NCI-H1436 (cell line): ENCODE data around the gene STAG2.
"Not testable (repeated sequence)": the region's sequence is repeated elsewhere in the genome, so short reads cannot be mapped to it uniquely, and the experiment has no call there.

Source experiments
- DNase-seq: peaks from one replicate; lab custom pipeline; 2025; lab: John Stamatoyannopoulos, UW

Gene STAG2

DNA sequence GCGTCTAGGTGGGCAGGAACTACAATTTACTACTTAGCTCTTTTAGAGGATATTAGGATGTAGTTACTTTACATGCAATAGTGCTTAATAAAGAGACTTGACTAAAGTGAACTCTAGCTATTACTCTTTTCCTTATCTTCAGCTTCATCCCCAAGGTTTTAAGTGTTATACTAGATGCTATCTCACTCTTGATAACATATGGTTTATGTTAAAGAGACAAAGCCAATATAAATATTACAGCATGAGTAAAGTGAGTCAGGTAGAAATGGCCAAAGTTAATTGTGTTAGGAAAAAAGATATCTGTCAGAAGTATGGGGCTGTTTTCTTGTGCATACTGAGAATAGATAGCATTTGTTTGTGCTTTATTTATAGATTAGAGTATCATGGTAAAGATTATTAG is 80.5 kb downstream of the STAG2 start:
- DNase-seq: no peak

- DNase-seq: no peak
Observed at GRCh38 chrX:124045109-124045508, 83.6 kb downstream of the STAG2 start.

DNA sequence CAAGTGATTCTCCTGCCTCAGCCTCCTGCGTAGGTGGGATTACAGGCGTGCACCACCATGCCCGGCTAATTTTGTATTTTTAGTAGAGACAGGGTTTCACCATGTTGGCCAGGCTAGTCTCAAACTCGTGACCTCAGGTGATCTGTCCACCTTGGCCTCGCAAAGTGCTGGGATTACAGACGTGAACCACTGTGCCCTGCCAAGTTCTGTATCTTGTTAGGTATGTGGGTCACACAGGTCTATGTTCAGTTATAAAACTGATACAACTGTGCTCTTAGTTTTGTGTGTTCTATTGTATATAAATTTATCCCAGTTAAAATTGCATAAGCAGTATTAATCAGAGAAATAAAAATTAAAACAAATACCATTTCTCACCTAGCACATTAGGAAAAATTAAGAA is 122.9 kb downstream of the STAG2 start:
- DNase-seq: not testable (repeated sequence)

DNA sequence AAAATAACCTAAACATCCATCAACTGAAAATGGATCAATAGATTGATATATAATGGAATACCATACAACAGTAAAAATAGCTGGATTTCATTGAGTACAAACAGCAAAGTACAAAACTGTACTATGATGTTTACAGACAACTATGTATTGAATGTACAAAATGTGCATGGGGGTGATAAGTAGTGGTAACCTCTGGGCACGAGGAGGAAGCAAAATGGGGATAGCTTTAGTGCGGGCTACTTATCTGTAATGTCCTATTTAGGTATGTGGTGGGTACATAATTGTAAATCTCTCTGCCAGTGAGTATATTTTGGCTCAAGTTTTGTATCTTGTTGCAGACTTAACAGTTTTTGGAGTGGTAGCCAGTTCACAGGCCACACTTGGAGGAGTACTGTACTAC is 123.6 kb downstream of the STAG2 start:
- no peak for DNase-seq

- DNase-seq: no peak
Observed at GRCh38 chrX:124086411-124086810, 124.9 kb downstream of the STAG2 start.

- DNase-seq: no peak
Observed at GRCh38 chrX:124087000-124087746, 125.7 kb downstream of the STAG2 start.

DNA sequence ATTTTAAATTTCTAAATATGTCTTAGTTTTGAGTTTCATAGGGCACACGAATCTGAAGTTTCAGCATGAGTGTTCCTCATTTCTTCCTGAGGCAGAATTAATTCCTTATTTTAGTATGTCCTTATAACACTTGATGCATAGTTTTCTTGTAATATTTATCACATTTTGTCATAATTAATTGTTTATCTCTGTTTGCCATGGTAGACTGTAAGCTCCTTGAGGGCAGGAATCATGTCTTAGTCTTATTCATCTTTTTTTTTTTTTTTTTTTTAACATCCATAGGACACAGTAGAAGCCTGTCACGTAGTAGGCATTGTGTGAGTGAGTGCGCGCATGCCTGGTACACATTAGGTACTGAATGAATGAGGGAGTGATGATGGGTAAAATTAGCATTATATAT is 131.7 kb downstream of the STAG2 start:
- DNase-seq: no peak

- no peak for DNase-seq
Observed at GRCh38 chrX:124097116-124097515, 135.6 kb downstream of the STAG2 start.

- DNase-seq: peak; percentile 20
Observed at GRCh38 chrX:124098089-124098488, 136.6 kb downstream of the STAG2 start.

DNA sequence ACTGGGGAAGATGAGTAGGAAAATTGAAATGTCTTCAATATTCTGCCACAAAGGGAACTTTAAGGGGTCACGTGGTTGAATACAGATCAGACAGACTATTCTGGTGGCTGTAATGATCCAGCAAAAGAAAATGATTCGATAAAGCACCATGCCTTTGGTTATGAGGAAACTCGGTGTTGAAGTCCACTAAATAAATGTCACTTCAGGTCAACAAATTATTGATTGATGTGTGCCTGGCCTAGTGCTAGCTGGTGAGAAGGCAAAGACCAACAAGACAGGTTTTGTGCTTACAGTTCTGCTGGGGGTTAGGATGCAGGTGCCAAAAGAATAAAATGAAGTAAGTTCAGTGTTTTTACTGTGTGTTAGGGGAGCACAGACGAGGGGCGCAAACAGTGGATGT is 142.5 kb downstream of the STAG2 start:
- no peak for DNase-seq

- DNase-seq: not testable (repeated sequence)
Observed at GRCh38 chrX:124104512-124104911, 143.0 kb downstream of the STAG2 start.

DNA sequence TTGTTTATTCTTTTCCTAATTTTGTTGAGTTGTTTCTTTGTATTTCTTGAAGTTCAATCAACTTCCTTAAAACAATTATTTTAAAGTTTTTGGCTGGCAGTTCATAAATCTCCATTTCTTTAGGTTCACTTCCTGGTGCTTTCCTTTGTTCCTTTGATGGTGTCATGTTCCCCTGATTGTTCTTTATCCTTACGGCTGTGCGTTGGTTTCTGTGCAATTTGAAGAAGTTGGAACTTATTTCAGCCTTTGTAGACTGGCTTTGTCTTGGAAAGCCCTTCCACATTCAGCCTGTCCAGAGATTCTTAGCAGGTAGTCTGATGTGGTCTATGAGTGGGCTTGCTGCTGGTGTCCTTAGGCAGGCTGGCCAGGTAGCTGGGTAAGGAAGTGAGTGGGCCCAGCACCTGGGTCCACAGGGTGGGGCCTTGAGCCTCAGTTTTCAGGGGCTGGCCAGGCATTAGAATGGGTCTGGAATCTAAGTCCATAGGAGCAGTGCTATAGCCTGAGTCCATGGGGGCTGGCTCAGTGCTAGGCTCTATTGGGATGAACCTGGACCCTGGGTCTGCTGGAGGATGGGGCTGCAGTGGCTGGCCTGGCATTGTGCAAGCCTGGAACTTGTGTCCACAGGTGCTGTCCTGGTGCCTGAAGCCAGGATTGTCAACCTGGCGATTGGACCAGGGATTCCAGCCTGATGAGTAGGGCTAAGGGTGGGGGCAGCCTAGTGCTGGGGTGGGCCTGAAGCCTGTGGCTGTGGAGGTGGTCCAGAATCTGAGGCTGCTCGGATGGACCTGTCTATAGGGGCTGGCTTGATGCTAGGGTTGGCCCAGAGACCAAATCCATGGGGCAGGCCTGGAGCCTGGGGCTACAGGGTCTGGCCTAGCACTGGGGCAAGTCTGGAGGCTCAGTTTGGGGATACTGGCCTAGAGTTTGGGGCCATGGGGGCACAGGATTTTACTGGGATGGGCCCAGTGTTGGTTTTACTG is 152.4 kb downstream of the STAG2 start:
- DNase-seq: no peak

DNA sequence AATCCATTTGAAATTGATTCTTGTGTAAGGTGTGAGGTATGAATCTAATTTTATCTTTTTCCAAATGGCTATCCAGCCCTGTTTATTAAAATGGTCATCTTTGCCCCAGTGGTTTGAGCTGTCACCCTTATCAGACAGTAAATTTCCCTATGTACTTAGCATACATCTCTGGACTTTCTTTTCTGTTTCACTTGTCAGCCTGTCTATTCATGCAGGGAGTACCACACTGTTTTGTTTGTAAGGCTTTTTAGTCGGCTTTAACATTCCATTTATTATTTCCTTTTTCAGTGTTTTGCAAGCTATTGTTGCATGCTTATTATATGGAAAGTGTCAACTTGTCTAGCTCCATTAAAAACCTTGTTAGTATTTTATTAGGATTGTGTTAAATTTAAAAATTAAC is 155.8 kb downstream of the STAG2 start:
- DNase-seq: no peak

- DNase-seq: no peak
Observed at GRCh38 chrX:124125471-124125870, 164.0 kb downstream of the STAG2 start.

DNA sequence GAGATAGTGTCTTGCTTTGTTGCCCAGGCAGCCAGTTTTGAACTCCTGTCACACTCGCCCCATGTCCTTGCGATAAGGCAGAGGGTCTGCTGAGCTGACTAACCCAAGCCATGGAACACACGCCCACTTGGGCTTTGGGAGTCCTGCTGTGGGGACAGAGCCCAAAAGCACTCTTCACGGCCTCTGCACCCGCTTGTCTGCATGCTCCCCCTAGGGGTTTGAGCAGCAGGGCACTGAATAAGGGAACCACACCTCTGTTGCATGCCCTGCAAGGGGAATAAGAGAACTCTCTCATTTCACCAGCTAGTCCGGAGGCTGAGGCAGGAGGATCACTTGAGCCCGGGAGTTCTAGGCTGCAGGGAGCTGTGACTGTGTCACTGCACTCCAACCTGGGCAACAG is 166.0 kb downstream of the STAG2 start:
- no peak for DNase-seq

DNA sequence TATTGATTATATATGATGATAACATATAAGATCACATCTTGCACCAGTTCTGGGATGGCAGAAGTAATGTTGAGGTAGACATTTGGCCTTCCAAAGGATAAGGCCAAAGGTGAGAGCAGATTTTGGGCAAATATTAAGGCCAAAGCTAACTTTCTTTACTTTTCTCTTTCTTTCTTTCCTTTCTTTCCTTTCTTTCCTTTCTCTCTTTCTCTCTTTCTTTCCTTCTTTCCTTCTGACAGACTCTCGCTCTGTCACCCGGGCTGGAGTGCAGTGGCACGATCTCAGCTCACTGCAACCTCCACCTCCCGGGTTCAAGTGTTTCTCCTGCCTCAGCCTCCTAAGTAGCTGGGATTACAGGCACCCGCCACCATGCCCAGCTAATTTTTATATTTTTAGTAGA is 170.9 kb downstream of the STAG2 start:
- DNase-seq: not testable (repeated sequence)

- DNase-seq: no peak
Observed at GRCh38 chrX:124145749-124146148, 184.2 kb downstream of the STAG2 start.

GRCh38 chrX:124151195-124151594 is 189.7 kb downstream of the STAG2 start:
- DNase-seq: no peak
